GM21619 (cell line): ENCODE measurements around the gene STK24.
A peak's percentile ranks its signal among the peaks of the same experiment; 100 is the strongest.
"Not testable (repeated sequence)": the region's sequence is repeated elsewhere in the genome, so short reads cannot be mapped to it uniquely, and the experiment has no call there.

Source experiments
- ATAC-seq: cut with Tn5 transposase; IDR thresholded peaks from one replicate; pipeline ENCODE4 v1.9.1; 2021; ENCODE audit not compliant: unreplicated experiment

STK24 gene

GRCh38 chr13:98584668-98585397, 7.9 kb upstream of the STK24 start:
- ATAC-seq: no peak

- ATAC-seq: no peak
These were observed 6.0 kb upstream of the STK24 start for GRCh38 chr13:98582947-98583346.

- no peak for ATAC-seq
These were observed 5.2 kb upstream of the STK24 start for GRCh38 chr13:98581971-98582702.

GRCh38 chr13:98581381-98581780, 4.5 kb upstream of the STK24 start:
- no peak for ATAC-seq

- no peak for ATAC-seq
These were observed 3.5 kb upstream of the STK24 start for GRCh38 chr13:98580420-98580819.

GRCh38 chr13:98577836-98578285, 954 bp upstream of the STK24 start:
- ATAC-seq: no peak

GRCh38 chr13:98576200-98576945, 534 bp downstream of the STK24 start:
- ATAC-seq: peak; percentile 34

- ATAC-seq: no peak
These were observed 1.1 kb downstream of the STK24 start for GRCh38 chr13:98575904-98576199.

- ATAC-seq: no peak
These were observed 1.7 kb downstream of the STK24 start for GRCh38 chr13:98575009-98575903.

- no peak for ATAC-seq
These were observed 4.8 kb downstream of the STK24 start for GRCh38 chr13:98571955-98572662.

- ATAC-seq: peak; percentile 81
These were observed 6.0 kb downstream of the STK24 start for GRCh38 chr13:98570929-98571372.

GRCh38 chr13:98569494-98570367, 7.2 kb downstream of the STK24 start:
- not testable (repeated sequence) for ATAC-seq

- no peak for ATAC-seq
These were observed 8.0 kb downstream of the STK24 start for GRCh38 chr13:98568918-98569317.

GRCh38 chr13:98567140-98567539, 9.8 kb downstream of the STK24 start:
- no peak for ATAC-seq

GRCh38 chr13:98565726-98566565, 11.0 kb downstream of the STK24 start:
- no peak for ATAC-seq

- no peak for ATAC-seq
These were observed 12.7 kb downstream of the STK24 start for GRCh38 chr13:98564204-98564603.

- ATAC-seq: peak; percentile 61
These were observed 13.8 kb downstream of the STK24 start for GRCh38 chr13:98563071-98563470.

GRCh38 chr13:98559169-98559568, 17.7 kb downstream of the STK24 start:
- ATAC-seq: no peak
